GM19351 (cell line): ENCODE data around the gene CPLX4.
"Not testable (repeated sequence)": the region's sequence is repeated elsewhere in the genome, so short reads cannot be mapped to it uniquely, and the experiment has no call there.

Experiments
- ATAC-seq: cut with Tn5 transposase; IDR thresholded peaks from one replicate; pipeline ENCODE4 v1.9.1; 2021; ENCODE audit warnings: mild to moderate bottlenecking, moderate library complexity; ENCODE audit not compliant: unreplicated experiment

The CPLX4 gene

DNA sequence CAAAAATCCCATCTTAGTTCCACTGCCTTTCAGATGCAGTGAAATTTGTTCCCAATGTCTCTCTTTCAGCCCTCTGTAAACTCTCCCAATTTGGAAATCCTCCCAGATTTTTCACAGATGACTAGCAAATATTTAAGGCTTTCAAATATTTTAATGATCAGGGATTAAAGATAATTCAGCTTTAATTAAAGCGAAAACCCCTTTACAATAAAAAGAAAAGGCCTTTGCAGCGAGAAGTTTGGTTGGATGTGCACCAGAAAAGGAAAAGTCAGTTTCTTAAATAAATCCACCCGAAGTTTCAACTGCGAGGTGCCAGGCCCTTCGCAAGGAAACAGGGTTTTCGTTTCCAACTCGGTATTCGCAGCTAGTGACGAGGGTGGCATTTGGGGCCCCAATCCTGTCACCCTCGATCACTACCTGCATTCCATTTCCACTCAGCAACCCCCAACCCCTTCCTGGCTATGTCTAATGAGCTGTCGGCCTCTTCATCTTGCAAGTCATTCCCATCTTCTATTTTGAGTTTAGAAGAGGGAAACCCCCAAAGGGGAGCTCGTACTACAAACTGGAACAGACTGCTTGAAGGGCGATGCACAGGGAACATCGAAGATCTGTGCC is 46.7 kb downstream of the CPLX4 start:
- no peak for ATAC-seq

GRCh38 chr18:59270689-59271257 is 47.7 kb downstream of the CPLX4 start:
- no peak for ATAC-seq

DNA sequence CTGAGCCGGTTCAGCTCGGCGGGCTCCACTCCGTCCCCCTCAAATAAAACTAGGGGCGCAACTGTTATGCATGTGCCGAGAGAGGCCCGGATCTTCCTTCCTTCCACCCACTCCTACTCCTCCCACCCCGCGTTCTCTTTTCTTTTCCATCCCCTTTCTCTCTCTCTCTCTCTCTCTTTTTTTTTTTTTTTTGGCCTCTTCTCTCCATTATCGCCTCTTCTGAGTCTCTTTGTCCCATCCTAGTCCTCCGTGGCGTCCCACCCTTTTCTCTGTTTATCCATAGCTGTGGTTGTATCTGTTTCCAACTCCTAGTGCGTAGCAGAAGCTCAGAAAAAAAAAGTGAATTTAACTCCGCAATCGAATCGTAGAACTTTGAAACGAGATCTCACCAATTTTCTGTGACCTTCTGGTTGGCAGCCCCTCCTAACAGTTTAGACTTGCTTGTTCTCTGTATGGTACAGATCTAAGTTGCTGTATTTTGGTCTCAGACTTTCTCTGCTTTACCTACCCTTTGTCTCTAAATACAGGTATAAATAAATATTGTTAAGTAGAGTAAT is 48.8 kb downstream of the CPLX4 start:
- no peak for ATAC-seq

- ATAC-seq, result peak; percentile 63
Measured at GRCh38 chr18:59268721-59269562, 49.5 kb downstream of the CPLX4 start.

DNA sequence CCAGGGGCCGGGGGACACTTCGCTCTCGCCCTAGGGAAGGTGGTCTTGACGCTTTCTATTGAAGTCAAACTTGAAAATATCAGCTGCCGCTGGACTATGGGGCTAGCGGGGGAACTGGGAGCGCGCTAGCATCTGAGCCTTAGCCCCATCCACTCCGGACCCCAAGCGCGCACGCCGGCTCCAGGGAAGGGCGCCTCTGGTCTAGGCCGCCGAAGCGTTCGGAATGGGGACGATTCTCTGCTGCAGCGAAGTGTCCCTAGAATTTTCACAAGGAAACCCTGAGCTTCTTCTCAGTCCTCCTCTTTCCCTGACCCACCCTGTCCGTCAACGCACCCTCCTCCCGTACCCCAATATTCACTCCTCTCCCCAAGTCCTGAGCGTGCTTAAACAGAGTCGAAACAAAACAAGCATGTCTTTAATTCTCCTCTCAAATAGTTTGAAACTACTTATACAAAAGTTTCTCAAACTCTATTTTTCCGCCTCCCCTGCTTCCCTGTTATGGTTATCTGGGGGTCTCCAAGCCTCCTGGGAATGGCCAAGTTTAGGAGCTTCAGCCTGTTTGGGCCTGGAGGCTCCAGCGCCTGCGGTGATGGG is 50.2 kb downstream of the CPLX4 start:
- ATAC-seq, result no peak

DNA sequence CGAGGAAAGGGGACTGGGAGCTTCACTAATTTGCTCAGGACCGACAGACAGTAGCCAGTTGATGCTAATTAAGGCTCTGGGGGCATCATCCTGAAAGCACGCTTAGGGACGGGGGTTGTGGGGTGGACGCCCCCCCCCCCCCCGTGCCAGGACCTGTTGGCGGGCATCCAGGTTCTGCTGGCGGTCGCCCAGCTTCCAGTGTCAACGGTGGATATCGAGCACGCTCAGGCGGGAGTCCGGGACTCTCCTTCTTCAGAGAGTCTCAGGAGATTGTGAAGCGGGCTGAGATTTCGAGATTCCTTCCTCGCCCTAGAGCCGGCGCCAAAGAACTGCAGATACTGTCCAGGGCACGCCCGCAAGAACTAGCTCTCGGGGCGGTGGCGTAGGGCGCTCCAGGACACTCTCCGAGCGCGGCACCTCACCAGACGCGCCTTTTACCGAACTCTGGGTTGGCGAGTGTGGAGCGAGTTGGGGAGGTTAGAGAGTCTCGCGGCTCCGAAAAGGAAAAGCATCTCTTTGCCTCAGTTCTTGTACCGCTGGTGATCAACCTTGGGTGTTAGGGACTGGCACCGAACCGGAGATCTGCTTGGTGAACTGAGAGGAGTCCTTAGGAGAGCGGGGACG is 50.8 kb downstream of the CPLX4 start:
- ATAC-seq, result no peak

GRCh38 chr18:59266886-59267502 is 51.5 kb downstream of the CPLX4 start:
- no peak for ATAC-seq

DNA sequence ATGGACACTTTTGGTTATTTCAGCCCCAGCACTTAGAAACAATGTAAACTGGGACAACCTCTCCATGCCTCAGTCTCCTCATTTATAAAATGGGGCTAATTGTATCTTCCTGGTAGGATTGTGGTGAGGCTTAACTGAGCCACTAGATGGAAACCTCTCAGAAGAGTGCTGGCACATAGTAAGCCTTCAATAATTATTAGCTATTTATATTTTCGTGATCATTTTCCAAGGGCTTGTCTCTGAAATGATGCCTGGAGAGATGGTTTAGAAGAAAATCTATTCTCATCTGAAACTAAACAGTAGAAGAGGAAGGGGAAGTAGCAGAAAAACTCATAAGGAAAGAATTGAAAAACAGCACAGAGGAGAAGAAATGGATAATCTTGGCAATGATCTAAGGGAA is 52.0 kb downstream of the CPLX4 start:
- no peak for ATAC-seq

DNA sequence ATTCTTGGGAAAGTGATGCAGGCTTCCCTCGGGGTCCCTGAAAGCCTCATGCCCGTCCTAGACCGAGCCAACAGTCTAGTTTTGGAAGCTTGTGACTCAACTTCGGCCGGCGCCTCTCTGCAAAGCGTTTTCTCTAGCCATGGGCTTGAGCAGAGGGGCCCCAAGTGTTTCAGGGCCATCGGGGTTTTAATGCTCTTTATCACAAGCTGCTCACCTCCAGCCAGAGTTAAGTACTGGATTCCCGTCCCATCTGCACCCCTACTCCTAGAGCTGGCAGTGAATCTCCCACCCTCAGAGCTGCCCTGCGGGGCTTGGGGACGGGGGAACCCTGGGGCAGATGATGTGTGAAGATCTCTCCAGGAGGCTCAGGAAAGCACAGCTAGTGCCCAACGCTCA is 52.5 kb downstream of the CPLX4 start:
- no peak for ATAC-seq

GRCh38 chr18:59265246-59265973 is 53.0 kb downstream of the CPLX4 start:
- peak; percentile 69 for ATAC-seq

DNA sequence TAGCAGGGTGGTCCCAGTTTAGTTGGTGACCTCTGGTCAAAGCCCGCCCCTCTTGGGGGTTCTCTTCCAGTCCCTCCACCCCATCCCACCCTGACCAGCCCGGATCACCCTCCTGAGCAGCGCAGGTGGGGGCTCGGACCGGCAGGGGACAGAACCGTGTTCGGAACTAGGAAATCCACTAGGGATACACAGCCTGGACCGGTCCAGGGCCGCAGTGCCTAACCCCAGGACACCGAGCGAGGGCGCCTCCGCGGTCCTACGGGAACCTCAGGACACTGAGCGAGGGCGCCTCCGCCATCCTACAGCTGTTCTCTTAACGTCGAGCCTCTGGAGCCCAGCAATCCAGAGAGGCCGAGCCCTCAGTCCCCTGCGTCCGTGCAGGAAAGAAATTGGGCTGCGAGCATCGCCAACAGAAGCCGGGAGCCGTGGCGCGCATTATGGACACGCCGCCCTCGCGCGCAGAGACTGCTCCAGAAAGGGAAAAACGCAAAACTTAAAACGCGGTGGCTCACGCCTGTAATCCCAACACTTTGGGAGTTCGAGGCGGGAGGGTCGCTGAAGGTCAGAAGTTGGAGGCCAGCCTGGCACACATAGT is 53.7 kb downstream of the CPLX4 start:
- no peak for ATAC-seq

- ATAC-seq, result no peak
Measured at GRCh38 chr18:59264121-59264571, 54.3 kb downstream of the CPLX4 start.

GRCh38 chr18:59263661-59264060 is 54.8 kb downstream of the CPLX4 start:
- ATAC-seq, result no peak

DNA sequence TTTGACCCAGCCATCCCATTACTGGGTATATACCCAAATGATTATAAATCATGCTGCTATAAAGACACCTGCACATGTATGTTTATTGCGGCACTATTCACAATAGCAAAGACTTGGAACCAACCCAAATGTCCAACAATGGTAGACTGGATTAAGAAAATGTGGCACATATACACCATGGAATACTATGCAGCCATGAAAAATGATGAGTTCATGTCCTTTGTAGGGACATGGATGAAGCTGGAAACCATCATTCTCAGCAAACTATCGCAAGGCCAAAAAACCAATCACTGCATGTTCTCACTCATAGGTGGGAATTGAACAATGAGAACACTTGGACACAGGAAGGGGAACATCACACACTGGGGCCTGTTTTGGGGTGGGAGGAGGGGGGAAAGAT is 56.2 kb downstream of the CPLX4 start:
- ATAC-seq, result not testable (repeated sequence)

GRCh38 chr18:59261842-59262241 is 56.6 kb downstream of the CPLX4 start:
- not testable (repeated sequence) for ATAC-seq

GRCh38 chr18:59255491-59255890 is 63.0 kb downstream of the CPLX4 start:
- not testable (repeated sequence) for ATAC-seq

- peak; percentile 69 for ATAC-seq
Measured at GRCh38 chr18:59249199-59249774, 69.2 kb downstream of the CPLX4 start.

DNA sequence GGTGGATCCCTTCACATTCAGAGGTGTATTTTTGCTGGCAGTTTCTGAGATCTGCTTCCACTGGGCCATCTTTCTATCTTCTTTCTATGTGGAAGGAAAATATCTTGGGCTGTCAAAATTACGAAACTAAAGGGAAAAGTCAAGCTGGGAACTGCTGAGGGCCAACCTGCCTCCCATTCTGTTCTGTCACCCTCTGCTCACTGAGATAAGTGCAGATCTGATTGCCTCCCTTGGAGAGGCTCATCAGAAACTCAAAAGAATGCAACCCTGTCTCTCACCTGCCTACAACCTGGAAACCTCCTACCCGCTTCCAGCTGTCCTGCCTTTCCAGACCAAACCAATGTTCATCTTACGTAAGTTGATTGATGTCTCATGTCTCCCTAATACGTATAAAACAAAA is 71.7 kb downstream of the CPLX4 start:
- no peak for ATAC-seq
